Activated gamma-delta T cell treated with anti-CD3 and anti-CD28 coated beads, Interleukin-2, amount 50 U/mL, for 16 hours (primary cell): ENCODE measurements around the gene MOV10L1.
"Not testable (repeated sequence)": the region's sequence is repeated elsewhere in the genome, so short reads cannot be mapped to it uniquely, and the experiment has no call there.

ENCODE experiments used
- DNase-seq: peaks from one replicate; pipeline ENCODE4 v3.0.0-alpha.2; 2020; ENCODE audit warnings: low read depth

The MOV10L1 gene

DNA sequence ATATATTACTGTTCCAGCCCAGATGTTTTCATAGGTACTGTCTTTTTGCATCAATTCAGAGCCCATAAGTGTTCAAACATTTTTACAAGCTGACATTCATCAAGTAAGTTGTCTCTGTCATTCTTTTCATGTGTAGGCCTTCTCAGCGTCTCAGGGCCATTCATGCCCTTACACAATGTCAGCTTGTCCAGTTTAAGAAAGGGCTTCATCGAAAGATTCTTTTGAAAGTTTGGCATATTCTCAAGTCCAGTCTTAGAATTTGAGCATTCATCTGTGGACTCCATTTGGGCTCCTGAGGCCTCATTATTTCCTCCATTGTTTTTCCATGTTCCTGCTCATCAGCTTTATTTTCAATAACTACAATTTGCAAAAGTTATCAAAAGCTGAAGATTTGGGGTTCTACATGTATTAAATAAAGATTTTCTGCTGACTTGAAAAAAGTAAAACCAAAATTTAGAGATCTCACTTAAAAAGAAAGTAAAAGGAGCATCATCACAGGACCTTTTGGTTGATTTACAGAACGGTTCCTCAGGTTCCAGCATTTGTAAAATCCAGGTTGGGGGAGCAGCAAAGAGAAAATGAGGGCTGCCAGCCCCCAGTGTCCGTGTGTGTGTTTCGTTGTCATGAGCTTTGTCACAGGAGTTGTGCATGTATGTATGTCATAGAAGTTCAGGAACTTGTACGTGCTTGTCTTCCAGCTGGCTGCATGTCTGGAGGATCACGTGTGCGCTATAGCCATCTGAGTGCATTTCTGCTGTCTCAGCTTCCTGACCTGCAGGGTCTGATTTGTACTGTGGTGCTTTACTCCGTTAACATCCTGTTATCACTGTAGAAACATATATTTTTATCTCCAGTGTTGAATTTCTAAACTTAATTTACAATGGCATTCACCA, 15.6 kb downstream of the MOV10L1 start:
- no peak for DNase-seq

DNA sequence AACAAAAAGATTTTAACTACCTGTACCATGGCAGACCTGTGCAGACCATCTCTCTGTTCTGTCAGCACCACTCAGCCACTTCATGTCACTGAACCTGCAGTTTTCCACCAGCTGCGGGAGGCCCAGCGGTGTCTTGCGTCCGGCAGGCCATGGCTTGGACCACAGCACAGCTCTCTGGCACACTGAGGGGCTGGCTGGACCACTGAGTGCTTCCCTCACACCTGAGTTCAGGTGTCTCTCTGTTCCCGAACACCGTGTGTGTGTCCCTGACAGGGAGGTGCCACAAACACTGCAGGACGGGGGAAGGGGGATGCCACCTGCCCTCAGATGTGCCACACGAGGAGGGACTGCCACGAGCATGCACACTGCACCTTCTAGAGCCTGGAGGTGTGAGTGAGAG, 17.7 kb downstream of the MOV10L1 start:
- DNase-seq: no peak

DNA sequence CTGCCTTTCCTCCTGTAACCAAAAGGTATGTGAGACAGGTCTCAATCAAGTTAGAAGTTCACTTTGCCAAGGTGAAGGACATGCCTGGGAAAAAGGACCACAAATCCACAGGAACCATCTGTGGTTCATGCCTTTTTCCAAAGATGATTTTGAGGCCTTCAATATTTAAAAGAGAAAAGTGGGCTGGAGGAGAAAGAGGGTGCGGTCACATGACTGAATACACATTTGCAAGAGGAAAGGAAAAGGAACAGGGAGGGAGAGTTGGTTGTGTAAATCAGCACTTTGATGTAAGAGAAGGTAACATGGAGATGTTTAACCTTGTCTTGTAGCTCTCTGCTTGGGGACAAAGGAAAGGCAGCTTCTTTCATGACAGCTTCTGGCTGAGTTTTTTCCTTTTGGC, 21.2 kb downstream of the MOV10L1 start:
- no peak for DNase-seq

DNA sequence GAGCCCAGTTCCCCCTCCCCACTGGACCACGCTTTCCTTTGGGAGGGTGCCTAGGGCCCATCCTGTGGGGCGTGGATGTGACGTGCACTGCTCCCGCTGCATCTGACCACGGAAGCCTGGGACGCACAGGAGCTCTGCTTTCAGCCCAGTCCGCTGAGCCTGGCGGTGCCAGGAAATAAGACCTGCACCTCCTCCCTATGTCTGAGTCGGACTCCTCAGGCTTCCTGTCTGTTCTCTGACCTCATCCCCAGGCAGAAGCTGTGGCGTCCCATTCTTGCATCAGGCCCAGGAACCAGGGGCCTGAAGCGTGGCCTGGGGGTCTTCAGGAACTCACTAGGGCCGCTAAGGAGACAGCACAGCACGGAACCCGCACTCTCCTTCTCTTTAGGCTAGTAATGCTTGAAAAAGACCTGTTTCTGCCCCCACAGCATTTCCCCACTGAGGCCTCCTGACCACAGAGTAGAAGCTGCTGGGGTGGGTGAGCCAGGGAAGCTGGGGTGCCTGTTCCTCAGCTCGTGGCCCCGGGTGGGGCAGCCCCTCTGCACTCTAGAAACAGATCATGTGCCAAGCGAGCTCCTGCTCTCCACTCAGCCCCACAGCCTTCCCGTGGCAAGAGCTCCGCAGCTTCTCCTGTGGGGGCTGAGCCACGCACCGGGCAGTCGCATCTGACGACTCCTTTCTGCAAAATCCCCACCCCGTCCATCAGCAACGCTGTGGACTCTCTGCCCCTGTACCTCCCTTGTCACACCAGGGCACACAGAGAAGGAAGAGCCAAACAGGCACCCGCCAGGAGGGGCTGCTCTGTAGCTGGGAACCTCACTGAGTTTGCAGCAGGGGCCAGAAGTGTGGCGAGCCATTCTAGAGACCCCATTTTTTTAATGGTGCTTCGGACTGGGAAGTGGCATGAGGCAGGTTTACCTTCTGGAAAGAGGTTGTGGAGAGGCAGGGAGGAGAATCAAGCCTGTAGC, 22.6 kb downstream of the MOV10L1 start:
- no peak for DNase-seq

DNA sequence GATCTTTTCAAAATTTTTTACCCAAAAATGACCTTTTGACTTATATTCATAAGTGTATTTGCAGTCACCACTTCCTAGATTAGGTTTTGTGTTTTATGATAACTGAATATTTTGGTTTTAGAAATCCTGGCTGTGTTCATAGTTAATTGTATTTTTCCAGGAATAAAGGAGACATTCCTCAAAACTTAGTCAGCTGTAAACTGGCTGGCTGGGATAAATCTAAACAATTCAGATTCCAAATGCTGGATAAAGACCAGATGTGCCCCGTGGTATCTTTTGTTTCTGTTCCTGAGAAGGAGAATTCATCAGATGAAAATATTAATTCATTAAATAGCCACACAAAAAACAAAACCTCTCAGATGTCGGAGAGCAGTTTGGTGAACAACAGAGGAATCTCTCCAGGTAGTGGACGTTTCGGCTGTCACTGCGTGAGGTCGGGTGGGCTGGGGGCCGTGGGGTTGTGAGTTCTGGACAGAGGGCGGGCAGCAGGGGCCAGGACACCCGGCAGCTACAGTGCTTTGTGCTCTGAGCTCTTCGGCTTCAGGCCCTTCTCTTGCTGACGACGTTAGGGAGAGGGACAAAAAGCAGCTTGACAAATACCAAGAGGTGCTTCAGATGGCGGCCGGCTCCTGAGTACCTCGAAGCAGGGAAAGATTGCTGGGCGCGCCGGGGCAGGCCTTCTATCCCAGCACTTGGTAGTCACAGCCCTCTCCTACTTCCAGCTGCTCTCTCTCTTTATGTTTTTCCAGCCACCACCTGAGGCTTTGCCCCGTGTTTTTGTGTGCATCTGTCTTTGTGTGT, 24.6 kb downstream of the MOV10L1 start:
- no peak for DNase-seq

DNA sequence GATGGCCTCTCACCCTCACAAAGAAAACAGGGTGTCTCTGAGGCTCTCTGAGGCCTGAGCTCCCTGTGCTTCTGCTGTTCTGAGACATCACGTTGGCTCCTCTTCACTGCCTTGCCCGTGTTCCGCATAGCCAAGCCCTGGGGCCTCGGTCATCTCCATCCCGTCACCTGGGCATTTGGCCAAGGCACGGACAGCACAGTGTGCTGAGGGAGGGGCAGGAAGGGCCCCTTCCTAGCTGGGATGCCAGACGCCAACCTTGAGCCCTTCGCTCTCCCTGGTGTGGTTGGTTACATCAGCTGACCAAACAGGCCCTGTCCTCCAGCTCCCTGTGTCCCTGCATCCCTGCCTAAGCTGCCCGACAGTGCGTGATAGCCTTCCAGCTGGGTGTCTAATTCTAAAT, 25.9 kb downstream of the MOV10L1 start:
- no peak for DNase-seq

DNA sequence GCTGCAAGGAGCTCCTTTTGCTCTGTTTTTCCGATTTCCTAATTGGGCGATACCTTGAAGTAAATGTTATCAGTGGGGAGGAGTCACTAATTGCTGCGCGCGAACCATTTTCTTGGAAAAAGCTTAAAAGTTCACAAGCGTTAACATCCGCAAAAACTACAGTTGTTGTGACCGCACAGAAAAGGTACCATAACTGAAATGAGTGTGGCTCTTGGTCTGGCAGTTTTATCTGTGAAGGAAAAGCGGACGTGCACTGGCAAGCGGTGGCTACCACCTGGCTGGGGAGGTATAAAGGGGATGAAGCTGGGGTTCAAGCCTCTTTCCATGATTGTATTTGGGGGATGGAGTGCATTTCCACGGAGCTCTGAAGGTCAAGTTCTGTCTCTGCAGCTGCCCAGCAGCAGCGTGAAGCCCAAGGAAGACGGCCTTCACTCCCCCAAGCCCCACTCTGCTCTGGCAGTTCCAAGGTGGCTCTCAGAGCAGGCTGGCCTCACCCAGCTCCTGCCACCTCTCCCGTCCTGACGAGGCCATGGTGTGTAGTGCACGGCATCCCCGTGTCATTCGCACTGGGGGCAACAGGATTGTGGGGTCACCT, 27.5 kb downstream of the MOV10L1 start:
- DNase-seq: no peak

DNA sequence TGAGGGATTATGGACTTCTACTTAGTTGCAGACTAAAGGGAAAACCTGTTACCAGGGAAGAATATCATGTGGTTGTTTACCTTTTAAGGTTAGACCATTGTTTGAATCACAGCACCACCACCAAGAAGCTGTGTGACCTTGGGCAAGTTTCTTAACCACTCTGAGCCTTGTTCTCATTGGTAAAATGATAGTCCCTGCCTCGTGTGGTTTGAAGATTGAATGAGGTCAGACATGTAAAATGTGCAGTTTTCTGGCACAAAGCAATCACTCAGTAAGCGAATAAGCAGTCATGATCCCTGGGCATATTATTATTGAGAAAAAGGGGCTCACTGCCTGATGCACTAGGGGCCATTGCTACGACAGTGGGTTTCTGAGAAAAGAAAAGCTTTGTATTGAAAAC, 28.3 kb downstream of the MOV10L1 start:
- no peak for DNase-seq

DNA sequence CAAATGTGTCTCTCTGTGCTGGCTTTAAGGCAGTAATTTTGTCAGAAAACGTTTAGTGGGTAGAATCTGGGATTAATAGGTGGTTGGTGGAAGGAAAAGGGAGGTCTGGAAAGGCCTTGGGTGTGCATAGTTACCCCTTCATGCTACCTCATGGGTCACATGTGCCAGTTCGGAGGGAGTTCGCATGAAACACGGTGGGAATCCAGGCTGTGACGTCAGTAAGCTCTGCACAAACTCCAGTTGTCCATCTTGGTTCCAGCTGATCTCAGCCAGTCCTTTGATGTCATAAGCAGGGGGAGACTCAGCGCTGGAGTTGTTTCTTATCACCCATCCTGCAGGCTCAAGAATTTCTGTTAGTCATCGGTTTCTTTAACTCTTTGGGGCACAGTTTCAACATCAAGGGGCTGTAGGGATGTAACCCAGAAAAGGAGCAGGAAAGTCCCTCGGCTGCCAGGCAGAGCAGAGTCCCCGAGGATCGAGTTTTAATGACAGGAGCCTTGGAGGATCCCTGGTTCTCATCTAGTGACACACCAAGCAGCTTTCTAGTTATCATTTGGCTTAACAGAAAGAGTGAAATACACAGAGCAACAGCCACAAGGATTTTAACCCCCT, 28.9 kb downstream of the MOV10L1 start:
- no peak for DNase-seq

DNA sequence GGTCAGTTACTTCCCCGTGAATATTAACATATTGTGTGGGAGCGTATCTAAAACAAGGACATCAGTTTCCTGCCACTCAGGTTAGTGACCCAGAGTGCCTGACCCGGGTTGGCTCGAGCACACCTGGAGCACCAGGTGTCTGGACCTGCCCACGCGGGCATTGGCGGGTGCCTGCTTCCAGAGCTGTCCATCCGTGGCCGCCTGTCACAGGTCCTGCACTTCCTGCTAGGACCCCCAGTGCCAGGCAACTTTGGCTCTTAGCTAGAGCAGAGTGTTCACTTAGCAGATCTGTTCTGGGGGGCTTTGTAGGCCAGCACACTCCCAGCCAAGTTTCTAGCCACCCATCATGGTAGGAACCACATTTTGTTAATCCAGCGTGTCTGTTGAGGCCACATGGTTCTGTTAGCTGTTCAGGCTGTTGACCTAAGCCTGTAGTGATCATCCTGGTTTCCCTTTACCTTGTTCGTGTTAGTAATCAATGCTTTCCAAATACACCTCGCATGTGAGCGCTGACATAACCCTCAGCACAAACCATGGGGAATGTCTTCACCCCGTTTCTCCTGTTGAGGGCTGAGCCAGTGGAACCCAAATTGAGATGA, 29.5 kb downstream of the MOV10L1 start:
- DNase-seq: no peak

DNA sequence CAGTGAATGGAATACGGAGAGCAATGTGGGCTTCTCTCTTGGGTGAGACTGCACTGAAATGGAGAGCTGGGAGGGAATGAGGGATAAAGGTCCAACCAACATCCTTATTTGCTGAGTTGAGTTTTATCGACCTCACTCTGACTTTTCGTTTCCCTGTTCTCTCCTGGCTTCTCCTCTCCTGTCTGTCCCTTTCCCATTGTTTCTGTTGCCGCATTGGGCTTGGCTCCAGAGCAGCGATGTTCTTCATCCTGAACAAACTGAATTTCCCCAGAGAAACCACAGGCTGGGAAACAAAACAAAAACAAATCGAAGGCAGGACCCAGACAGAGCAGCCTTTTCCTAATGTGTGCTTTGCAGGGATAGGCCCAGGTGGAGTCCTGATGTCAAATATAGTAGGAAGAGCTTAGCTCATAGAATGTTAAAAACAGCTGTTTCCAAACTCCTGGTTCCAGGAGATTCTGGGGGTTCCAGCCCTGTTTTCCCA, 30.0 kb downstream of the MOV10L1 start:
- no peak for DNase-seq

DNA sequence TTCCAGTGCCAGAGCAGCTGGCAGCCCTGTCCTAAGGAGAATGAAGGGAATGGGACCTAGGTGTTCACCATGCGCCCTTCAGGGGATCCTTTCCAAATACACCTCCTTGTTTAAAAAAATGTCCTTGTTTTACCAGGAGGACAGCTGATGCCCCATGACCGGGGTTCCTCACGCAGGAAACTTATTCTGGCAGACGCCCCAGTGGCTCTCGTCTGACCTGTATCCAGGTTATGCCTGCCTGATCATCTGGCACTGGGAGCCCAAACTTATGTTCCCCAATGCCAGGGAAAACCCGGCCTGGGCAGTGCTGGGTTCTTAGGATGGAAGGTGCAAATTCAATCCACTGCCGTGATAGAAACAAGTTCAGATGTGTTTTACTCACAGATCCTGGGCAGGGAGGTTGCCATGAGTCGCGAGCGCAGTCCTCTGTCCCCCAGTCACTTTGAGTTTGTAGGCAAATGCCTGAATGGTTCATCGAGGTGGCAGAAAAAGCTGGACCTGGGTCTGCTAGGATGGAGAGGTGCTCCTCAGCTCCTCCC, 31.5 kb downstream of the MOV10L1 start:
- DNase-seq: no peak

DNA sequence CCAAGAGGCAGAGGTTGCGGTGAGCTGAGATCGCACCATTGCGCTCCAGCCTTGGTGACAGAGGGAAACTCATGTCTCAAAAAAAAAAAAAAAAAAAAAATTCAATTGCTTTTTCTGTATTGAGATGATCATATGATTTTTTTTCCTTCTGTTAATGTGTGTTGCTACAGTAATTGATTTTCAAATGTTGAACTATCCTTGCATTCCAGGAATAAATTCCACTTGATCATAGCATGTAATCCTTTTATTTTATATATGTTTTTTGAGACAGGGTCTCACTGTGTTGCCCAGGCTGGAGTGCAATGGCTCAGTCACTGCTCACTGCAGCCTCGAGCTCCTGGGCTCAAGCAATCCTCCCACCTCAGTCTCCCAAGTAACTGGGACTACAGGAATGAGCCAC, 33.3 kb downstream of the MOV10L1 start:
- DNase-seq: no peak

DNA sequence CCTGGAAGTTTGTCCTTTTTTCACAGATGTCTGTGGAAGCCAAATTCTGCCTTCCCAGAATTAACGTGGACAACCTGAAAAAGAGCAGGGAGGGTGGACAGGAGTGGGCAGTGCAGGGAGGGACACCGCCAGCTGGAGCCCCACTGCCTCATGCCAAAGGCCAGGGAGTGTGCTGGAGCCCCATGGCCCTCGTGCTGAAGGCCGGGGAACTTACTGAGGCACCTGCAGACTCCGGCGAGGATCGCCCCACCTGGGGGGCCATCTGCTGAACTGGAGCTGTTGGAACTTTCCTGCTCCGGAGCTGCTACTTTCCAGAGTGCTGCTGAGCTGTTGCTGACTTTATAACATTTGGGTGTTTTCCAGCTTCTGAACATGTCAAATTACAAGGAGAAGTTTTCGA, 35.2 kb downstream of the MOV10L1 start:
- DNase-seq: no peak

DNA sequence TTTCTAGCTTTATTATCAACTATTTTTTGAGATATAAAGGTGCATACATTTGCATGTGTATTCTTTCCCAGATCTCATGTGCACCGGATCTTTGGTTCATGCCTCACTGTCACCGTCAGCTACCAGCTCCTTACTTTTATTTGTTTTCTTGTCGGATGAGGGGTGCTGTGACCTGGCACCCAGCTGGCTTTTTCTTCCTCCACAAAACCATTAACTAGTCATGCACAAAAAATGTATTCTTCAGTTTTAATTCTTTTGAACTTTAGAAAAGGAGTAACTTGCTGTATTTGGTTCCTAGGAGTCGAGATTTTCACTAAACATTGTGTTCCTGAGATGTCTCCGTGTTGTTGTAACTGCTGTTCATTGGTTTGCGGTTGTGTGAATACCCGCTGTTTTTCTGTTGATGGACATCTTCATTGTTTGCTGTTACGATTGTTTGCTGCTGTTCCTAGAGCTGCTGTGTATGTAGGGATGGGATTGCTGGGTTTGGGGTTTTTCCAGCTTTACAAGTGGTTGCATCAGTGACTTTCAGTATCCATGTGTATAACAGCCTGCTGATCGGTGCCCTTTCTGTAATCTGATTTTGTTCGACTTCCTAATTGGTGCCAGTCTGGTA, 39.4 kb downstream of the MOV10L1 start:
- no peak for DNase-seq

DNA sequence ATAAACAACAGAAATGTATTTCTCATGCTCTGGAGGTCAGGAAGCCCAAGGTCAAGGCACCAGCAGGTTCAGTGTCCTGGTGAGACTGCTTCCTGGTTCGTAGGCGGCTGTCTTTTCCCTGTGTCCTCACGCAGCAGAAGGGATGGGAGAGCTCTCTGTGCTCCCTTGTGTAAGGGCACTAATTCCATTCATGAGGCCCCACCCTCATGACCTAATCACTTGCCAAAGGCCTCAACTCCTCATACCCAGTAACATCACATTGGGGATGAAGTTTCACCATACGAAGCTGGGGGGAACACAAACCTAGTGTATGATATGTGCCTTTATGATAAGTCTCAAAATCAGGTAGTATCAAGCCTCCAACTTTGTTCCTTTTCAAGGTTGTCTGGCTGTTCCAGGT, 42.1 kb downstream of the MOV10L1 start:
- DNase-seq: no peak

DNA sequence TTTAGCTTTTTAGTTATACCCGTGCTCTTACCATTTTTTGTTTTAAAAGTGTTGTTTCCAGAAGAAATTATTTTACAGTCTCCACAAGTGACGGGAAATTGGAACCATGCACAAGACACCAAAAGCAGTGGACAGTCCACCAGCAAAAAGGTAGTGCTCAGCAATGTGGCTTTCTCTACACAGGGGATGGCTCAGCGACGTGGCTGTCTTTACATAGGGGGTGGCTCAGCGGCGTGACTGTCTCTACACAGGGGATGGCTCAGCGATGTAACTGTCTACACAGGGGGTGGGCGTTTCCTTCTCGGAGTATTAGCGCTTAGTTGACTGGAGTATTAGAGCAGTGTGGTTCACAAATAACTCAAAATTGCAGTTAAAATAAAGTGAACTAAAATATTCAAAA, 44.7 kb downstream of the MOV10L1 start:
- DNase-seq: no peak

DNA sequence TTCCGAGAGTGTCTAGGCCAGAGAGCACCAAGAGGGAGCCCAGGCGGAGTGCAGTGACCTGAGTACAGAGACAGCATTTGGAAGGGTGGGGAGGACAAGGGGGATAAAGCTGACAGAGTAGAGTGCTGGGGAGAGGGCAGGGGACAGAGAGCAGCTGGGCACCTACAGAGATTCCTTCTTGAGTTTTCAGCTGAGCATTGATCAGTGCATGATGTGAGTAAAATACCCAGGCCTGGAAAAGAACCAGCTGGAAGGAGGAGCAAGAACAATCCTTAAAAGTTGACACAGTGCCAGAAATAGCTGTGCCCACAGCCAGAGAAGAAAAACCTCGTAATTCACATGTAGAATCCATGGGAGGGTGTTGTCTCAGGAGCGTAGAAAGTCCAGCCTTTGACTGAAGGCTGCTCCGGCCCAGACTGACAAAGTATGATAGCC, 46.8 kb downstream of the MOV10L1 start:
- DNase-seq: no peak

DNA sequence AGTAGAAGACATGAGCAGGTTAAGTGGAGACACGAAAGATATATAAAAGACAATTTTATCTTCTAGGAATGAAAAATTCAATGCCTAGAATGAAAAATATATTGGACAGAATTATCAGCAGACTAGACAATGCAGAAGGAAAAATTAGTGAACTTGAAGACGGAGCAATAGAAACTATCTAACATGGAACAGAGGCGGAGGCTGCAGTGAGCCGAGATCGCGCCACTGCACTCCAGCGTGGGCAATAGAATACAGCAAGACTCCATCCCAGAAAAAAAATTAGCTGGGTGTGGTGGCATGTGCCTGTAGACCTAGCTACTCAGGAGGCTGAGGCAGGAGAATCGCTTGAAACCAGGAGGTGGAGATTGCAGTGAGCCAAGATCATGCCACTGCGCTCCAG, 47.5 kb downstream of the MOV10L1 start:
- not testable (repeated sequence) for DNase-seq

DNA sequence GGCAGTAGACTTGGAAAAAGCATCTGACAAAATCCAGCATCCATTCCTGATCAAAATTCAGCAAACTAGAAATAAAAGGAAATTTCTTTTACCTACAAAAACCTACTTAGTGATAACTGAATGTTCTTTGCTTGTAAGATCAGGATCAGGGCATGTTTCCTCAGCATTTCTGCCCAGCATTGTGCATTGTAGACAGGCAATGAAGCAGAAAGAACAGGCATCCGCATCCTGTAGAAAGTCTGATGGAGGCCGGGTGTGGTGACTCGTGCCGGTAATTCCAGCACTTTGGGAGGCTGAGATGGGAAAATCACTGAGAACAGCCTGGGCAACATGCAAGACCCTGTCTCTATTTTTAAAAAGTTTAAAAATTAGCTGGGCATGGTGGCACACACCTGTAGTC, 48.2 kb downstream of the MOV10L1 start:
- no peak for DNase-seq
